ENCODE data around the gene CCDC3.
A peak's percentile ranks its signal among the peaks of the same experiment; 100 is the strongest.

Gene CCDC3

DNA sequence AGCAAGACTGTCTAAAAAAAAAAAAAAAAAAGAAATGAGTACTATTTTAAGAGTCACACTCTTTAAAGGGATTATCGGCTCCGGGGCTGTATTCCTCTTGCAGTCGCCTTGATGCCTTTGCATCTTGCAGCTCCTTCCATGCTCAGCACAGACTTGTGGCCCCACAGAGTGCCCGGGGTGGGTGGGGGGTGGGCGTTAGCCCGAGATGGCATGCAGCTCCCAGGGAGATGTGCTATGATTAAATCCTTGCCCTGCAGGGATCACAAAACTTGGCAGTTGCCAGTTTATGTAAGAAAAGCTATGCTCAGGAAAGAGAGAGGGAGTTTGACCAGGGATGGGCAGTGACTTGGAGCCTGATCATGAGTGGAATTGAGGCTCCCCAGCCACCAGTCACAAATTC lies 81.9 kb downstream of the CCDC3 start:
- DNase-seq = no peak

DNA sequence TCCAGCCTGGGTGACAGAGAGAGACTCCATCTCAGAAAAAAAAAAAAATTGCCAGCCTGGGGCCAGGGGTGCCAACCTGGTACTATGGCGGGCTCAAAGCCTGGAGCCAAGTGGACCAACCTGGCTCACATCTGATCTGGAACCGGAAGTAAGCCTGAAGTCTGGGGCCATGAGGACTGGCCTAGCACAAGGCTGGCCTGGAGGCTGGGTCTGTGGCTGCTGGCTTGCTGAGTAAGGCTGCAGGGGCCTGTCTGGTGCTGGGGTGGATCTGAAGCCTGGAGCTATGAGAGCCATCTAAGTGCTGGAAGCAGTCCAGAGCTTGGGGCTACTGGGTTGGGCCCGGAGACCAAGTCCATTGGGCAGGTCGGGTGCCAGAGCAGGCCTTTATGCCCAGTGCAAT lies 84.9 kb downstream of the CCDC3 start:
- DNase-seq = no peak

DNA sequence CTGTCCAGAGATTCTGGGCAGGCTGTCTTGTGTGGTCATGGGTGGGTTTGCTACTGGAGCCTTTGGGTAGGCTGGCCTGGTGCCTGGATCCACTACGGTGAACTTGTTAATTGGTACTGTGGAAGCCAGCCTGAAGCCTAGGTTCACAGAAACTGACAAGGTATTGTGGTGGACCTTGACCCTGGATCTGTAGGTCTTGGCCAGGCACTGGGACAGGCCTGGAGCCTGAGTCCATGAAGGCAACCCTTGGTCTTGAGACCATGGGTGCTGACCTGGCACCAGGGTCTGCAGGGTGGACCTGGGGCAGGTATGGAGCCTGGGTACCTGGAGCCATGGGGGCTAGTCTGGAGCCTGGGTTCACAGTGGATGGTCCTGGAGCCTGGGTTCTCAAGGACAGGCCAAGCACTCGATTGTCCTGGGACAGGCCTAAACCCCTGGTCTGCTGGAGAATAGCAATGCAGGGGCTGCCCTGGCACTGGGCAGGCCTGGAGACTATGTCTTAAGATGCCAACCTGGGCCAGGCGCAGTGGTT lies 85.8 kb downstream of the CCDC3 start:
- no peak for DNase-seq

DNA sequence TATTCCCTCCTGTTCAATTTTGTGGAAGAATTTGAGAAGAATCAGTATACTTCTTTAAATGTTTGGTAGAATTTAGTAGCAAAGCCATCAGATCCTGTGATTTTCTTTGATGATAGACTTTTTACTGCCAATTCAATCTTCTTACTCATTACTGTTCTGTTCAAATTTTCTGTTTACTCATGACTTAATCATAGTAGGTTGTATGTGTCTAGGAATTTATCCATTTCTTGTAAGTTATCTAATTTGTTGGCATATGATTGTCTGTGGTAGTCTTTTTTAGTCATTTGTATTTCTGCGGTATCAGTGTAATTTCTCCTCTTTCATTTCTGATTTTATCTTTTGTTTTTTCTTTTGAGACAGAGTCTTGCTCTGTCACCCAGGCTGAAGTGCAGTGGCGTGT lies 87.4 kb downstream of the CCDC3 start:
- DNase-seq = no peak

DNA sequence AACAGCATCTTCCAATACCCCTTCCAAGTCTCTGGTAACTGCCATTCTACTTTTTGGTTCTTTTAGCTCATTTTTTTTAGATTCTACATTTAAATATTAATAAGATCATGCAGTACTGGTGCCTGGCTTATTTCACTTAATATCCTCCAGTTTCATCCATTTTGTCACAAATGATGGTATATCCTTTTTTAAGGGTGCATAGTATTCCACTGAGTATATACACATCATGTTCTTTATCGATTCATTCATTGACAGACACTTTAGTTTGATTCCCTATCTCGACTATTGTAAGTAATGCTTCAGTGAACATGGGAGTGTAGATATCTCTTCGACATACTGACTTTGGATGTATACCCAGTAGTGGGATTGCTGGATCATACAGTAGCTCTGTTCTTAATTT lies 89.7 kb downstream of the CCDC3 start:
- DNase-seq = no peak

DNA sequence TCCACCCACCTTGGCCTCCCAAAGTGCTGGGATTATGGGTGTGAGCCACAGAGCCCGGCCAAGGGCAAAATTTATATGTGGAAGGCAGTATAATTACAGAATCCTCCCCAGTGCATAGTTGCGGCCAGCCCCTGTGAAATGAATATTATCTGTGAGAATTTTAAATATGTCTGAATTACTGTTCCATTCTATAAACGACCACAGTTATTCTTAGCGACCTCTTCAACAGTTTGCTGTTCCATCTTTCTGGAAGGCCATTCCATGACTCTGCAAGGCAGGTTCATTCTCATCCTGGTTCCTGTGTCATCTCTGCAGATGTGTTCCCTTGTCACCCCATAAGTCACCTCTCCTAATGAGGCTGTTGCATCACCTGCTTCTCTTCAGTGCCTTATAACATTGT lies 90.7 kb downstream of the CCDC3 start:
- DNase-seq = no peak

DNA sequence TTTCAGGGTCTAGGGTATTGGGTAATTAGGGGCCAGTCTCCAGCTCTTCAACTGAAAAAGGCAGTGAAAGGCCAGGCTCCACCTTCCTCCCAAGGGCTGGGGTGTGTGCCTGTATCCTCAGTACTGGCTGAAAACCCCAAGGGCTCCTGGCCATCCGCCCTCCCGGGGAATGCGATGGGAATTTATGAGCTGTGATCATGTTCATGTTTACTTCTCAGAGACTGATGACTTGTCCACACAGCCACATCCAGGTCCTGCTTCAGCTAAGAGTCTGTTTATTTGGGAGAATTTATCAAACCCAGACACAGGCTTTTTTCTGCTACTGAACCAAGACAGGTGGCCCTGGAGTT lies 91.7 kb downstream of the CCDC3 start:
- no peak for DNase-seq

DNA sequence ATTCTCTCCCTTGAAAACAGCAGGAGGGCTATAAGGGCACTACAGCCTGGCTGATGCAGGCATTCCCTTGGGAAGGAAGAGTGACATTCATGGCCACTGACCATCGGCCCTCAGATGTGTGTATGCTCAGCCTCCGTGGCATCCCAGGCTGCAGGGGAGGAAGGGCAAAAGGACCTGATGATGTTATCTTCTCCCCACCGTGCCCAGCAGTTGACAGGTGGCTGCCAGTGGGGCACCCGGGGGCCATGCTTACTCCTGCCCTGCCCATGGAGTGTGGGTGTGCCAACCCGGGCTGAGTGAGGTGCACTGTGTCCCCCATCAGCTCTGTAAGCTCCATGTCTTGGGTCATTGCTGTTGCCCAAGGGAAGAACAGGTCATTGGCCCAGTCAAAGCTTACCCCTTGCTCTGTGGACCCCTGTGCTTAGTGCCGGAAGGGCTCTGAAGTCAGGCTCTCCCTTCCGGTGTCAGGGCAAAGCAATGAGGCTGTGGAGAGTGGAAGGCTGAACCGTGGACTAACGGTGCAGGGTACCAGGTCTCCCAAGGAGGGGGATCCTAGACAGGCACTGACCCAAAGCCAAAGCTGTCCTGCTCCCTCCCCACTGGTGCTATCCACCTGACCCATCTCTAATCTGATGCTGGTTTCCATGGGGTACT lies 92.2 kb downstream of the CCDC3 start:
- DNase-seq = no peak

DNA sequence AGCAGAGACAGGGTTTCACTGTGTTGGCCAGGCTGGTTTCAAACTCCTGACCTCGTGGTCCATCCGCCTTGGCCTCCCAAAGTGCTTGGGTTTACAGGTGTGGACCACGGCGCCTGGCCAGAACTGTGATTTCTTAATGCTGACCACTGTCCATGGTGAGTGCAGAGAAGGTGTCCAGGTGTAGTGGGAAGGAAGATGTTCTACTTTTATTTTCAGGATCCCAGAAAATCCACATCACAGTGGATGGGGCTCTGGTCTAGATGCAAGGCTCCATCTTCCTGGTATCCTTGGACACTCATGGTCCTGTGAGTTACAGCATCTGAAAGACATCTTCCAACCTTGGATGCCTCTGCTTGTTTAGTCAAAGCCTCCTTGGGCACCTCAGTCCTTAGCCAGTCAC lies 92.7 kb downstream of the CCDC3 start:
- no peak for DNase-seq

DNA sequence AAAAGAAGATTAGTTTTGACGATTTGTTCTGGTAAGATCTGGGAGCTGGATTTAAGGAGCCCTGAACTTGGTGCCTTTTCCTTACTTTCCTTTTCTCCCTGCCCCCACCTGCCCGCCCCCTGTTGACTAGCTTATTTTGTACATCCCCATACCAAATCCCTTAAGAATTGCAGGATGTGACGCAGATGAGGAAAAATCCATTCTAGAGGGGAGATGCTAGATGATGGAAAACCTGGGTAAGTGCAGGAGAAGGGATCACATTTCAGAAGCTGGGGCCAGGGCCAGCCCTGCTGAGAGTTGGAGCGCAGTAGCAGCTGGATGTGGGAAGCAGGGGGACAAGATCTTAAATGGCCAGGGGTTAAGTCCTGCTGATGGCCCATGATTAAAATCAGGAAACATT lies 93.9 kb downstream of the CCDC3 start:
- no peak for DNase-seq

DNA sequence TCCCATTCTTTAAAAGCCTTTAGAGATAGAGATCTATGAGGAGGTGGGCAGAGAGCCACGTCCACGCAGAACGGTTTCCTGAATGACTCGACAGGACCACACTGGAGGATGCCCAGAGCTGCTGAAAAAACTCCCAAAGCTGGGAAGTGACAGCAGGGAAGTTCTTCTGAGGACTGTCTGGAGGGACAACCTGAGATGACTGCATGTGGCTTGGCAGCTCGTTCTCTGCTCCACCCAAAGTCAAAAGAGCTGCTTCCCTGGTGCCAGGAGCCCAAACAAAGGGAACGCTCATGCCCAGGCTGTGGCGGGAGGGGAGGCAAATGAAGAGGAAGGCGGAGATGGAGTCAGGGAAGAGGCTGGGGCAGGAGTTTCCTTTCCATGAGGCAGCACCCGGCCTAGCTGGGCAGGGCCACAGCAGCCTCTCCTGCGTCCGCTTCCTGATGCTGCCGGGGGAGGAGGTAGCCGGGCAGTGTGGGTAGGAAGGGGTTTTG lies 95.4 kb downstream of the CCDC3 start:
- DNase-seq = no peak

DNA sequence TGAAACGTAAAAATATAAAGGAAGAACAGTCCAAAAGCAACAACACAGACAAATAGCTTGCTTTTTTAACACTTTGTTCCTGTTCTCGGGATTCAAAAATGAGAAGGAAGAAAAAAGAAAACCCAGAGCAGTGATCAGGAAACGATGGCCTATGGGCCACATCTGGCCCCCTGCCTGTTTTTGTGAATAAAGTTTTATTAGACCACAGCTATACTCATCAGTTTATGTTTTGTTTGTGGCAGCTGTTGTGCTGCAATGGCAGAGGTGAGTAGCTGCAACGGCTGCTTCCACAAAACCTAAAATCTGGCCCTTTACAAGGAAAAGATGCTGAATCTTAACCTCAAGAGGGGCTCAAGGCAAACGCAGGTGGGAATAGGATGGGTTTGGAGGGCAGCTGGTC lies 96.4 kb downstream of the CCDC3 start:
- DNase-seq = no peak

DNA sequence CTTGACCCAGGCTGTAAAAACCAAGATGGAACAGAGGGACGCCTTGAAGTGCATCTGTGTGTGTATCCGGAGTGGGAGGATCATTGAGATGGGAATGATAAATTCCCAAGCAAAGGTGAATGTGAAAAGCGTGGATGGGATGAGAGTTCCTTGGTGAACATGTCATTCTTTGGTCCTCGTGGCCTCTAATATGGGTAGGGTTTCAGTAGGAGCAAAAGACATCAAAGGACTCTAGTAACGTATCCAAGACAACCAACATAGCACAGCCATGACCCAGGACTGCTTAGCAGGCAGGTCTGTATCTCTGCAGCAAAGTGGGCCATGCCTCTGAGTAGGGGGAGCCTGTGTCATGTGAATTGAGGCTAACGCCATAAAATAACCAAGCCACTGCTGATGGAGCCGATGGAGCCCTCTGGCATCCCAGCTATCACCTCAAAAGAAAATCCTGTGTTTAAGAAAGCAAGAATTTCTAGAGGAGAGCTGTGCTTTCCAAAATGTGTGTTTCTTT lies 98.6 kb downstream of the CCDC3 start:
- no peak for DNase-seq

DNA sequence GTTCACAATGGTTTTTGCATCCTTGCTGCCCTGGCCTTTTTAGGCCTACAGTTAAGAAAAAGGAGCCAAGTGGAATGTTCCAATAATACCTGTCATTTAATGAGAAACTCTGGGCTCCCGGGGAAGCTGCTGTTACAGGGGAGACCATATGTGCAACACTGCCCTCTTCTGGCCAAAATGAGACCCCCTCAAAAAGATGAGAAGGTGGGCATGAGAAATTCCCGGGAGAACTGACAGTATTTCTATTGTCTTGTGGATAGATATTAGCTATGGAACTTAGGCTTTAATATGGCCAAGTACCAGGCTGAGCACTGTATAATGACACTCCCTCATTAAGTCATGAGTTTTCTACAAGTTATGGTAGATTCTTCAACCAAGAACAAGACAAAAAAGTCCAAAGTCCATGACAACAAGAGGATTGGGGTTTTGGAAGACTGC lies 99.4 kb downstream of the CCDC3 start:
- DNase-seq = peak; percentile 56

DNA sequence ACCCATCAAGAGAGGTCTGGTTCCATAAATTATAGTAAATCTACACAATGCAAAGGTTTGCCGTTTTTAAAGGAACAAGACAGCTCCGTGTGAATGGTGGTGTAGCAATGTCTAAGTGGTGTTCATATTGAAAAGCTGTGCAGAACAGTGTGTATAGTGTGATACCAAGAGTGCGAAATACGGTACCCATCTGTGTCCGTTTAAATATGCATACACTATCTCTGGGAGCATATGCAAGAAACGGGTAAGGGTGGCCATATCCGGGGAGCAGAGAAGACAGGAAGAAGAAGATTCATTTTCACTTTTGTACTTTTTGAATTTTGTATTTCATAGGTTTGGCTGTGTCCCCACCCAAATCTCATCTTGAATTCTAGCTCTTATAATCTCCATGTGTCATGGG lies 102.0 kb downstream of the CCDC3 start:
- no peak for DNase-seq

DNA sequence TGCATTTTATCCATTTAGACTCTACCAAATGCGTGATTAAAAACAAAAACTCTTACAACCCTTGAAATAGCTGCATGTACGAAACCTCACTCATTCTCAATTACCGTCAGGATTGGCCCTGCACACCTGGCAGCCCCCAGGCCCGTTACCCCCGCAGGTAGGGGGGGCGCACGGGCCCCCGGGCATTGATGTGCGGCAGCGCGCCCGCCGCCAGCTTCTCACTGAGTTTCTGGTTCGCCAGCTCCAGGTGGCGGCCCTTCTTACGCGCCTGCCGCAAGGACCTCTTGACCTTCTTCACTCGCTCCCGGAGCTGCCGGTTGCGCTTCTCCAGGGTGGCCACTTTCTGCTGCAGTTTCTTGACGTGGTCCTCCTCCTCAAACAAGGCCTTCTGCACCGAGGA lies 103.2 kb downstream of the CCDC3 start:
- no peak for DNase-seq

DNA sequence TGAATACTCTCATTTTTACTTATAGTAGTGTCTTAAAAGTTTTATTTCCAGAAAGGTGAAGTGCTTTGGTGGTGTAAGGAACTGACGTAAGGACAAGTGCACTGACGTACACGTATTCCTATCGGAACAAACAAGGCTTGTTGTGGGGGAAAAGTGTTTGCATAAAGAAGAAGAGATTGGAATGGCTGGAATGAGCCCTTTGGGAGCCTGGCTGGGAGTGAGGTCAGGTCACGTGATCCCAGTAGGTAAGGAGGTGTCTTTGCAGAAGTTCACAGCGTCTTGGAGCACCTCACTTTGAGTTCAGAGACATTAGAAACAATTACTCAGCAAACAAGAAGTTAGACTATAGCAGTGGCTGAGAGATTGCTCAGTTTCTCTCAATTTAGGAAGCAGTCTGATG lies 104.2 kb downstream of the CCDC3 start:
- no peak for DNase-seq

DNA sequence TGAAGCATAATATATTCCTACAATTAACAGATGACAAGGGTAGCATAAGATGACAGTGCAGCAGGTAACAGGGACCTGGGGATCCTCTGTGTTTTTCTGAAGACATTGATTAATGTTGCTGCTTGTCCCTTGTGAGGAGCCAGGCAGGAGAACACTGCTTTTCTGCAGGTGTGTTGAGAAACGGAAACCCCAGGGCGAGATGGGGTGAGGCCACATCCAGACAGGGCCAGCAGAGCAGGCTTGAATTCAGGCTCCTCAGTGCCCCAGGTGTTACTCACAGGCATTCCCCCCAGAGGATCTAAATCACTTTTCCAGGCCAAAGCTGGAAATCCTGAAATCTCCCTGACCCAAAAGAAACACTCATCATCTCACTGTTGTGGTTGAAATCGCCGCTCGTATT lies 105.3 kb downstream of the CCDC3 start:
- DNase-seq = no peak

DNA sequence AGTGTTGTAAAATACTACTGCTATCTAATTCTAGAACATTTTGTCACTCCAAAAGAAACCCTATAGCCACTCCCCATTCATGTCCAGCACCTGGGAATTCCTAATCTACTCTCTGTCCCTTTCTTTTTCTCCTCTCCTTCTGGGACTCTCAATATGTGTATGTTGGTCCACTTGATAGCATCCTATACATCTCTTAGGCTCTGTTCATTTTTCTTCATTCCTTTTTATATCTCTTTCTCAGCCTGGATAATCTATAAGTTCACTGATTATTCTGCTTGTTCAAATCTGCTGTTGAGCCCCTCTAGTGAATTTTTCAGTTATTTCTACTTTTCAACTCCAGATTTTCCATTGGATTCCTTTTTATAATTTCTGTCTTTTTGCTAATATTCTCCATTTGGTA lies 108.6 kb downstream of the CCDC3 start:
- DNase-seq = no peak

DNA sequence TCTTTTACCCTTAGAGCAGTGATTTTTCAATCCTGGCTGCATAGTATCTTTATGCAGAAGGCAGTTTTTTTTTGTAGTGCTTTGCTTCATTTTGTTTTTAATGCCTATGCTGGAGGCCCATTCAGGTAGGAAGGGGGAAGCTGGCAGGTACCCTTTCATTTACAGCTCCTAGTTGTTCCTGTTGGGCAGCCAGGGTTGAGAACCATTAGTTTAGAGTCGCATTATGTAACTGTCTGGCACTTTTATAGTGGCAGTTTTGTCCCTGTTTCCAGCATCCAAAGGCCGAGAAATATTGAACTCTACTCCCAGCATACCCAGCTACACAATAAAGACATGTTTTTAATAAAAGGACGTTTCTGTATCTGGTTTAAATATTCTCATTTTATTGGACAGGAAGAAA lies 110.6 kb downstream of the CCDC3 start:
- DNase-seq = no peak

DNA sequence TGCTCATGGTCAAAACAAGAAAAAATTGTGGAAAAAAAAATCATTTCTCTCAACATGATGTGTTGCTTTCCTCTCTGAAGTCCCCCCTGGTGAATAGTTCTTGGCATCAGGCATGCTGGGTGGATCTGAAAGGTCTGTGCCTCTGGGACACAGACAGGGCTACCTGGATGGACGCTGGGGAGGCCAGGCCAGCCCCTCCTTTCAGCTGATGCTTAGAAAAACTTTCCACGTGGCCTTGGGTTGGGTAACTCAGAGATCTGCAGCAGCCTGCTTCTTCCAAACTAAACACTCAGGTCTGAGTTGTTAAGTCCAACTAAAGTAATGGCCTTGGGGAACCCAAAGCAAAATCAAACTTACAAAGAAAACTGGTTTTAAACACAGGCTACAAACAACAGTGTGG lies 113.0 kb downstream of the CCDC3 start:
- no peak for DNase-seq

DNA sequence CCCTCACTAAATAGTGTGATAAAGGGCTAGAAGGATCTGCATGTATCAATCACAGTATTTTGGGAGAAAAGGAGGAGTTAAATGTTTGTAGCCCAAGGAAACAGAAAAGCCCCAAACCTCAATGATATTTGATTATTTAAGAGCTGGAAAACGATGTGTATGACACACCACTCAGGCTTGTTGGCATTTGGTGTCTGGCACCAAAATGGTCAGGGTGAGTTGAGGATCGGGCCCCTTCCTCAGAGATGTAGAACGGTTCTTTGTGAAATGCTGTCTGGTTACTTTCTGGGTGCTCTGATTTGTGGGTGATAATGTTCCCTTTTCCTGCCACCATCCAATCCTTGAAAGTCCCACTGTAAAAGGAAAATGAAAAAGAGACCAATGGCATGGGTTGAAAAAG lies 113.7 kb downstream of the CCDC3 start:
- DNase-seq = no peak

DNA sequence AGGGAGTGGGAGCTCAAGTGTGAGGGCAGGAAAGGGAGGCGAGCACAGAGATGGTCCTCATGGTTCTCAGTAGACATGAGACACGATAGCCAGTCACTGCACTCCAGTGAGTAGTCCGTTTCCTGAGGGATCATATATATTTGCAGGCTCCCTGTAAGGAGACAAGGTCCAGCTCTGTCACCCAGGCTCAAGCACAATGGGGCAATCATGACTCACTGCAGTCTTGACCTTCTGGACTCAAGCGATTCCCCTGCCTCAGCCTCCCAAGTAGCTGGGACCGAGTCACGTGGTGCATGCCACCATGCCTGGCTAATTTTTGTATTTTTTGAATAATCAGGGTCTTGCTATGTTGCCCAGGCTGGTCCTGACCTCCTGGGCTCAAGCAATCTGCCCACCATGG lies 116.7 kb downstream of the CCDC3 start:
- DNase-seq = no peak

DNA sequence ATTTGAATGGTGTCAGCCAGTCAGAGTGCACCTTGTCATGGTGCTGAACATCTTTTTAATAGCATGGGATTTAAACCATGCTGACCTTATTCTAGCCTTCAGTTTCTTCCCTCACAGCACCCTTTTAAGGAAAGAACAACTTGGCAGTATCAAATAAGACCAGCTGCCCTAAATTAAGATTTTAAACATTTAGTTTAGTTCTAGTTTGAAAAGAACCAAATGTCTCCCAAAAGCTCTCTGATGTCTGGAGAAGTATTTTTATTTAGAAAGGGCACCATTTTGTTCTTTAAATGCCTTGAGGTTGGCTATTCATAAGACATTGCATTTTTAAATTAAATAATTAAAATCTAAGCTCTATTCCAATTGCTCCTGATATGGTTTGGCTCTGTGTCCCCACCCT lies 121.1 kb downstream of the CCDC3 start:
- no peak for DNase-seq

DNA sequence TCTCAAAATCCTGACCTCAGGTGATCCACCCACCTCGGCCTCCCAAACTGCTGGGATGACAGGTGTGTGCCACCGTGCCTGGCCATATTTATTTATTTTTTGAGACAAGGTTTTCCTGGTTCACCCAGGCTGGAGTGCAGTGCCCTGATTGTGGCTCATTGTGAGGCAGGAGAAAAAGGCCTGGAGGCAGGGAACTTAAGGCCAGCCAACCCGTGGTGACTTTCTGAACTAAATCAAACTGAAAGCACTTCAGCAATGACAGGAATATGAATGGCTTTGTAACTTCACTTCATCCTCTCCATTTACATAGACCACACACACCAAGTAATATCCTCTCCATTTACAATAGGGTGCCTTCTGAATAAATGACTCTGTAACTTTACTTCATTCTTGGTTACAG lies 124.4 kb downstream of the CCDC3 start:
- no peak for DNase-seq

Data from CD4-positive, alpha-beta T cell treated with Interleukin-17A for 4 hours (primary cell).